ENCODE measurements around the gene EHMT1.

EHMT1 gene

GRCh38 chr9:137690930-137691645, 72.3 kb downstream of the EHMT1 start:
- in situ Hi-C loops (cut with MboI; ENCODE audit: low sequenced_read_pairs), result no loop called here

DNA sequence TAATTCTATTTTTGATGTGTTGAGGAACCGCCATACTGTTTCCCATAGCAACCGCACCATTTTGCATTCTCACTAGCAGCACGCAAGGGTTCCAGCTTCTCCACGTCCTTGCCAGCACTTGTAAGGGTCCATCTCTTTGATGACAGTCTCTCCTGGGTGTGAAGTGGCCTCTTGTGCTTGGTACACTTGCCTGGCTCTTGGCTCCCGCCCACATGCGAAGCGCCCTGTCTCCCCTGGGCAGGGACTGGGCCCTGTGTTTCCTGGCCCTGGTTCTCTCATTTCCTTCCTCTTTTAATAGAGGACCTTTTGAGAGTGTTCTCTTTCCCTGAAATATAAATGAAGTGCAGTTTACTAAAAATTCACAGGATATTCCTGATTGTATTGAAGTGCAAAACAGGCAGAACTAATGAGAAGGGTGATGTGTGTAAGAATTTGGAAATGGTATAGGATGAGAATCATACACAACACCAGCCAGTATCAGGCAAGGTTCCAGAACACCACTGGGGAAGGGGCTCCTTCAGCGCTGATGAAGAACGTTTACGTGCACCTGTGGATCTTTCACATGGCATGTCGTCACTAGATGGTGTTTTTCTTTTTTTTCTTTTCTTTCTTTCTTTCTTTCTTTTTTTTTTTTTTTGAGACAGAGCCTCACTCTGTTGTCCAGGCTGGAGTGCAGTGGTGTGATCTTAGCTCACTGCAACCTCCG, 73.0 kb downstream of the EHMT1 start:
- in situ Hi-C loops (cut with MboI; ENCODE audit: low sequenced_read_pairs), result no loop called here

- in situ Hi-C loops (cut with MboI; ENCODE audit: low sequenced_read_pairs), result no loop called here
These were observed 75.6 kb downstream of the EHMT1 start for GRCh38 chr9:137694236-137694959.

GRCh38 chr9:137694962-137695875, 76.4 kb downstream of the EHMT1 start:
- in situ Hi-C loops (cut with MboI; ENCODE audit: low sequenced_read_pairs), result no loop called here

- in situ Hi-C loops (cut with MboI; ENCODE audit: low sequenced_read_pairs), result no loop called here
These were observed 77.5 kb downstream of the EHMT1 start for GRCh38 chr9:137696136-137696925.

DNA sequence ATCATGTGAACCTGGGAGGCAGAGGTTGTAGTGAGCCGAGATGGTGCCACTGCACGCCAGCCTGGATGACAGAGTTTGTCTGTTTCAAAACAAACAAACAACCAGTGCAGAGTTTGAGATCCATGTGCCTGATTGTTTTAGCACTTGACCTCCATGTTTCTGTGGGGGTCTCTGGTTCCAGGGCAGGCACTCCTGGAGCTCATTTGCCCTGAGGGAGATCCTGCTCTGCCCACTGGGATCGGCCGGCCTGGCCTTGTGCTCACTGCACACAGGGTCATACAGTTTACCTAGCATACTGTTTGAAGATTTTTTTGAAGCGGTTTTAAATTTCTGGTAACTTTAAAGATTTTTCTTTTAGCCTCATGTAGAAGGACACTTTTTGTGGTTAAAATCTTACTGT, 78.4 kb downstream of the EHMT1 start:
- in situ Hi-C loops (cut with MboI; ENCODE audit: low sequenced_read_pairs), result no loop called here

GRCh38 chr9:137697832-137698231, 79.0 kb downstream of the EHMT1 start:
- in situ Hi-C loops (cut with MboI; ENCODE audit: low sequenced_read_pairs), result no loop called here

DNA sequence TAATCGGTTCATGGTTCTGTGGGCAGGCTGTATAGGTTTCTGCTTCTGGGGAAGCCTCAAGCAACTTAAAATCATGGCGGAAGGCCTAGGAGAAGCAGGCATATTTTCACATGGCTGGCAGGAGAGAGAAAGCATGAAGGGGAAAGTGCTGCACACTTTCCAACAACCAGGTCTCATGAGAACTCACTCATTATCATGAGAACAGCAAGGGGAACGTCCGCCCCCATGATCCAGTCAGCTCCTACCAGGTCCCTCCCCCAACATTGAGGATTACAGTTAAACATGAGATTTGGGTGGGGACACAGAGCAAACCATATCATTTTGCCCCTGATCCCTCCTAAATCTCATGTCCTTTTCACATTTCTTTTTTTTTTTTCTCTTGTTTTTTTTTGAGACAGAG, 82.1 kb downstream of the EHMT1 start:
- in situ Hi-C loops (cut with MboI; ENCODE audit: low sequenced_read_pairs), result no loop called here

DNA sequence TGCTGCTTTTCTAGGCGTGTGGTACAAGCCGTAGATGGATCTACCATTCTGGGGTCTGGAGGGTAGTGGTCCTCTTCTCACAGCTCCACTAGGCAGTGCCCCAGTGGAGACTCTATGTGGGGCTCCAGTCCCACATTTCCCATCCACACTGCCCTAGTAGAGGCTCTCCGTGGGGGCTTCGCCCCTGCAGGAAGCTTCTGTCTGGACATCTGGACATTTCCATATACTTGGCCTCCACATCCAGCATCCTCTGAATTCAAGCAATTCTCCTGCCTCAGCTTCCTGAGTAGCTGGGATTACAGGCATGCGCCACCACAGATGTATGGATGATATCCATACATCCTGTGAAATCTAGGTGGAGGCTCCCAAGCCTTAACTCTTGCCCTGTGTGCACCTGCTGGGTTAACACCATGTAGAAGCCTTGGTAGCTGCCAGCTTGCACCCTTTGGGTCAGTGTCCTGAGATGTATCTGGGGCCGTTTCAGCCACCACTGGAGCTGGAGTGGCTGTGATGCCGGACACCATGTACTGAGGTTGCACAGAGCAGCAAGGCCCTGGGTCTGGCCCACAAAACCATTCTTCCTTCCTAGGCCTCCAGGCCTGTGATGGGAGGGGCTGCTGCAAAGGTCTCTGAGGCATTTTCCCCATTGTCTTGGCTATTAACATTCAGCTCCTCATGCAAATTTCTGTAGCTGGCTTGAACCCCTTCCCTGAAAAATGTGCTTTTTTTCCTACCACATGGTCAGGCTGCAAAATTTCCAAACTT, 84.0 kb downstream of the EHMT1 start:
- in situ Hi-C loops (cut with MboI; ENCODE audit: low sequenced_read_pairs), result no loop called here

- in situ Hi-C loops (cut with MboI; ENCODE audit: low sequenced_read_pairs), result no loop called here
These were observed 85.2 kb downstream of the EHMT1 start for GRCh38 chr9:137703842-137704508.

GRCh38 chr9:137705443-137705863, 86.6 kb downstream of the EHMT1 start:
- in situ Hi-C loops (cut with MboI; ENCODE audit: low sequenced_read_pairs), result no loop called here

- in situ Hi-C loops (cut with MboI; ENCODE audit: low sequenced_read_pairs), result no loop called here
These were observed 87.1 kb downstream of the EHMT1 start for GRCh38 chr9:137705906-137706305.

DNA sequence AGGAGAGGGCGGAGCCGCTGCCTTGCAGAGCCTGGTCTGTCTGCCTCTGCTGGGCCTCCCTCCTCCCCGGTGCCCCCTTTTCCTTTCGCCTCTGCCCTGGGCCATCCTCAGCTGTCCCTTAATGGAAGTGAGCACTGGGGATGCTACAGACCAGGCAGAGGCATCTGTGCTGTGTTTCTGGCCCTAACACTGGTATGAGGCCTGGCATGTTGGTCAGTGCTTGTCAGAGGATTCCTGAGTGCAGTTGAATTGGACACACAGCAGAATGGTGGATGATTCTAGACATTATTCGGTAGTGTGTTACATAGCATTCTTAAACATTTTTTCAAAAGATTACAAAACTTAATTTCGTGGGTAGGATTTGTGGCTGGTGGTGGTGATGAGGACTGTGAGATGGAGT, 88.6 kb downstream of the EHMT1 start:
- in situ Hi-C loops (cut with MboI; ENCODE audit: low sequenced_read_pairs), result no loop called here

GRCh38 chr9:137708590-137709284, 89.9 kb downstream of the EHMT1 start:
- in situ Hi-C loops (cut with MboI; ENCODE audit: low sequenced_read_pairs), result no loop called here

GRCh38 chr9:137709411-137710101, 90.8 kb downstream of the EHMT1 start:
- in situ Hi-C loops (cut with MboI; ENCODE audit: low sequenced_read_pairs), result no loop called here

- in situ Hi-C loops (cut with MboI; ENCODE audit: low sequenced_read_pairs), result no loop called here
These were observed 91.9 kb downstream of the EHMT1 start for GRCh38 chr9:137710704-137711103.

GRCh38 chr9:137711678-137712105, 92.9 kb downstream of the EHMT1 start:
- in situ Hi-C loops (cut with MboI; ENCODE audit: low sequenced_read_pairs), result no loop called here

DNA sequence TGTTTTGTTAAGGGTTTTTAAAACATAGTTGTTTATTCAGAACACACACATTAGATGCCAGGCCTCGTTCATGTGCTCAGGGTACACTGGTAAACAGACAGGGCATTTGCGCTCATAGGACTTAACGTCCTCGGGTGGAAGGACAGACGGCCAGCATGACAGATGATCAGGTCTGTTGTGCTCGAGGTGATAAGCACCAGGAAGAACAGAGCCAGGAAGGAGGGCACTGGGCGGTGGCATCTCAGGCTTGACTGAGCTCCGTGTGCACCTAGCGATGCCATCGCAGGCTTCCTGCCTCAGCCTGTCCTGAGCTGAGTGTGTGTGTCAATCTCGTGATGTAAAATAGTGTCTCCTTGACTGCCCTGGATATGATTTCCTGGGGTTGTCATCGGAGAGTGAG, 96.5 kb downstream of the EHMT1 start:
- in situ Hi-C loops (cut with MboI; ENCODE audit: low sequenced_read_pairs), result no loop called here
